HG03439 (cell line): ENCODE measurements around the gene DBF4.
"Not testable (repeated sequence)": the region's sequence is repeated elsewhere in the genome, so short reads cannot be mapped to it uniquely, and the experiment has no call there.

ENCODE experiments used
- ATAC-seq: cut with Tn5 transposase; IDR thresholded peaks from one replicate; pipeline ENCODE4 v1.9.1; 2021; ENCODE audit warnings: mild to moderate bottlenecking, moderate library complexity; ENCODE audit not compliant: unreplicated experiment

Gene DBF4

GRCh38 chr7:87876040-87876868, at the start of gene DBF4, which contains the start of gene SLC25A40:
Gene DBF4 (plus strand): TSS chr7:87876493. CDS start chr7:87876733, 240 bp downstream.
Gene SLC25A40 (minus strand): TSS chr7:87876360. CDS start chr7:87858727, 17,633 bp downstream.
- ATAC-seq, result peak; percentile 92

GRCh38 chr7:87828383-87828782, 47.9 kb upstream of the DBF4 start:
- ATAC-seq, result not testable (repeated sequence)

- no peak for ATAC-seq
Measured at GRCh38 chr7:87831097-87831496, 45.2 kb upstream of the DBF4 start.

GRCh38 chr7:87833130-87833529, 43.2 kb upstream of the DBF4 start:
- ATAC-seq, result no peak

DNA sequence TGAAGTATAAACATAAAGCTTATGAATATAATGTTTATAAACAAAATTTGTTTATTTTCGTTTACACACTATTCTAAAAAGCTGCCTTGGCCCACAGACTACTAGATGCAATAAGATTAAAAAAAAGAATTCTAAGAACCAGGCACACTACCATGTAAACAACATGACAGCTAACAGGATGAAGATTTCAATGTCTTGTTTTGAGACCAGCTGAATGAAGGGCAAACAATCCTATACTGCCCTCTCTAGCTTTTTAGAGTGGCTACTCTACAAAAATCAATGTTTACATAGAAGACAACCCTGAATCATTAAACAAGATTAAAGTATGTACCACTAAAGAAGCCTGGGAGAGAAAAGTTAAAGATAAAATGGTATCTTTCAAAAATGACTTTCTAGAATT, 38.7 kb upstream of the DBF4 start:
- ATAC-seq, result no peak

DNA sequence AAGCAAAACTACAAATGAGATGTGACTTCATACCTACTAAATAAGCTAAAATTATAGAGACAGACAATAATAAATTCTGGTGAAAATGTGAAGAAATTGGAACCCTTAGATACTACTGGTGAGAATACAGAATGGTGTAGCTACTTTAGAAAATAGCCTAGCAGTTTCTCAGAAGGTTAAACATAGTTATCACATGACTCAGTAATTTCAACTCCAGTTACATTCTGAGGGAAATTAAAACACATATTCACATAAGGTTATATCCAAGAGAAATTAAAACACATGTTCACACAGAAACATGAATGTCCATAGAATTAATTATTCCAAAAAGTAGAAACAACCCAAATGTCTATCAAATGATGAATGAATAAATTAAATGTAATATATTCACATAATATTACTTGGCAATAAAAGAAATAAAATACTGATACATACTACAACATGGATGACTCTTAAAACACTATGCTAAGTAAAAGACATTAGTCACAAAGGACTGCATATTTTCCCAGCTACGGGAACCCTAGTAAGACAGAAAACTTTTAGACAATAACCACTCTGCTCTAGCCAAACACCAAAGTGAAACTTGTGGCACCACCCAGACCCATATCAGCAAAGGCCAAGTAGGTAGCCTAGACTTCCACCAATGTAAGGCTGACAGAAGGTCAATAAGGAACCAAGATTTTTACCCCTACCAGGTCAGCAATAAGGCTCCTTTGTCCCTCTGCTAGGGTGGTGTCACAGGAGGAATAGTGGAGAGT, 25.3 kb upstream of the DBF4 start:
- ATAC-seq, result no peak

DNA sequence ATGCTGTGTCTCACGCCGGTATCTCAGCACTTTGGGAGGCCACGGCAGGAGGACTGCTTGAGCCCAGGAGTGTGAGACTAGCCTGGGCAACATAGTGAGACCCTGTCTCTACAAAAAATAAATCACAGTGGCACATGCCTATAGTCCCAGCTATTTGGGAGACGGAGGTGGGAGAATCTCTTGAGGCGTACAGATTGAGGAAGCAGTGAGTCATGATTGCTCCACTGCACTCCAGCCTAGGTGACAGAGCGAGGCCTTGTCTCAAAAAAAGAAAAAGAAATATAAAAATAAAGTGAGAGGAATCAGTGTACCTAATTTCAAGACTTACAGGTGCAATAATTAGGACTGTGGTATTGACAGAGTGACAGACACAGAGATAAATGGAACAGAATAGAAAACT, 24.0 kb upstream of the DBF4 start:
- no peak for ATAC-seq

DNA sequence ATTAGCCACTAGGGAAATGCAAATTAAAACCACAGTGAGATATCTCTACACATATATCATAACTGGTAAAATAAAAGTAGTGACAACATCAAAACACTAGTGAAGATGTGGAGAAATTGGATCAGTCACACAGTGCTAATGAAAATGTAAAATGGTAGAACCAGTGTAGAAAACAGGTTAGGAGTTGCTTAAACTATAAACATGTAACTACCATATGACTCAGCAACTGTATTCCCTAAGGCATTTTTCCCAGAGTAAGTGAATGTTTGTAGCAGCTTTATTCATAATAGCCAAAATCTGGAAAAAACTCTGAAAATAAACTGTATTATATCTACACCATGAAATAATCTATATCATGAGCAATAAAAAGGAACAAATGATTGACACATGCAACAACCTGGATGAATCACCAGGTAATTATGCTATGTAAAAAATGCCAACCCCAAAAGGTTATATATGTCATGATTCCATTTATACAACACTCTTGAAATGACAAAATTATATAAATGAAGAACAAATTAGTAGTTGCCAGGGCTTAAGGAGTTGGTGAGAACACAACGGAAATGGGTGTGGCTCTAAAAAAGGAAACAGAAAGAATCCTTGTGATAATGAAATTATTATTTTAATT, 22.9 kb upstream of the DBF4 start:
- ATAC-seq, result no peak

GRCh38 chr7:87858417-87859100, 17.7 kb upstream of the DBF4 start:
- ATAC-seq, result no peak

DNA sequence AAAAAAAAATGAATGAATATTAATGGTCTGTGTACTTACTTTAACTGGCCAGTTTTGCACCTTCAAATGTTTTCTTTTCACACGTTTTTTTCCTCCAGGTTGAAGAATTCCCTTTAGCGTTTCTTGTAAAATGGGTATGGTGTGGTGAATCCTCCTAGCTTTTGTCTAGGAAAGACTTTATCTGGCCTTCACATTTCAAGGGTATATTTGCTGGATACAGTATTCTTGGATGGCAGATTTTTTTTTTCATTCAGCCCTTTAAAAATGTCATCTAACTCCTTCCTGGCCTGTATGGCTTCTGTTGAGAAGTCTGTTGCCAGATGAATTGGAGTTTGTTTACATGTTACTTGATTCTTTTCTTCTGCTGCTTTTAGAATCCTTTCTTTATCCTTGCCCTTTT, 10.2 kb upstream of the DBF4 start:
- ATAC-seq, result no peak

GRCh38 chr7:87866533-87866932, 9.8 kb upstream of the DBF4 start:
- ATAC-seq, result not testable (repeated sequence)

DNA sequence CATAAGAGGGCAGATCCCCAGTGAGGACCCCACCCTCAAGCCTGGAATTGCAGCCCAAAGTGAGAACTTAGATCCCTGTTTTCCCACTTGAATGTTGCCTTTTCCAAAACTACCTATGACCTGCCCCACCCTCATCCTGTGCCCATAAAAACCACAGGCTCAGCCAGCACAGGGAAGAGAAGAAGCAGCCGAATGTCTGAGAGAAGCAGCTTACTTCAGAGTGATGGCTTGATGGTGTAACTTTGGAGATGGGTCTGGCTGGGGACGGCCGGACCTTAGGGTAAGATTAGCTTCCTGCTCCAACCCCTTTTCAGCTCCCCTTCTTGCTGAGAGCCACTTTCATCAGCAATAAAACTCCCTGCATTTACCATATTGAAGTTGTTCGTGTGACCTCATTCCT, 5.8 kb upstream of the DBF4 start:
- ATAC-seq, result no peak

DNA sequence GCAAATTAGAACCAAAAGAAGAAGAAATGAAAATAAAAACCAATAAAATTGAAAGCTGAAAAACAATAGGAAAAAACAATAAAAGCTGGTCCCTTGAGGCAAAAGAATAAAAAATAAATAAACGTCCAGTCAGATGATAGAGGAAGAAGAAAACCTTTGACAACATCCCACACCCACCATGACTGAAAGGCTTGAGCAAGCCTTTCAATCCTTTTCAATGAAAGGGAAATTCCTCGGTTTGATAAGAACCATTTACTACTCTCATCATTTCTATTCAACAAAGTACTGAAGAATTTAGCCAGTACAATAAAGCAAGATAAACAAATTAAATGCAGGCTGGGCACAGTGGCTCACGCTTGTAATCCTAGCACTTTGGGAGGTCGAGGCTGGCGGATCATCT, 3.9 kb upstream of the DBF4 start:
- ATAC-seq, result no peak

- not testable (repeated sequence) for ATAC-seq
Measured at GRCh38 chr7:87873328-87873727, 3.0 kb upstream of the DBF4 start.

- ATAC-seq, result no peak
Measured at GRCh38 chr7:87874066-87874465, 2.2 kb upstream of the DBF4 start.

GRCh38 chr7:87875151-87876039, 898 bp upstream of the DBF4 start:
- ATAC-seq, result peak; percentile 30

DNA sequence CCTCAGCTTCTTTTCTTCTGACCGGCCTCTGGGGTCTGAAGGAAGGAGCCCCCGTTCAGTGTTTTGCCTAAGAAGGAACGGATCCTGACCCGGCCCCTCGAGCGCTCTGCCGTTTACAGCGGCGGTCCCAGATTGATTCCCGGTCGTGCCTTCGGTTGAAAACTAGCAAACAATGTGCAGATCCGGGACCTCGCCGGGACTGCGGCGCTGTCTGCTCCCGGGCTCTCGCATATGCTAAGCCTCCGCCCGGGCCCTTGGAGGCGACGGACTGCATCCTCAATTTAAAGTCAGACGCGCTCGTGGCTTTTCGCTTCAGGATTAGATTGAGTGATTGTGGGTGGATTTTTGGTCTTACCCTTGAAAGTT, 559 bp downstream of the DBF4 start:
- peak; percentile 10 for ATAC-seq

- ATAC-seq, result no peak
Measured at GRCh38 chr7:87877366-87878040, 1.2 kb downstream of the DBF4 start.

- no peak for ATAC-seq
Measured at GRCh38 chr7:87878208-87878735, 2.0 kb downstream of the DBF4 start.
